ENCODE measurements around the gene CUEDC2.
A peak's percentile ranks its signal among the peaks of the same experiment; 100 is the strongest.

CUEDC2 gene

DNA sequence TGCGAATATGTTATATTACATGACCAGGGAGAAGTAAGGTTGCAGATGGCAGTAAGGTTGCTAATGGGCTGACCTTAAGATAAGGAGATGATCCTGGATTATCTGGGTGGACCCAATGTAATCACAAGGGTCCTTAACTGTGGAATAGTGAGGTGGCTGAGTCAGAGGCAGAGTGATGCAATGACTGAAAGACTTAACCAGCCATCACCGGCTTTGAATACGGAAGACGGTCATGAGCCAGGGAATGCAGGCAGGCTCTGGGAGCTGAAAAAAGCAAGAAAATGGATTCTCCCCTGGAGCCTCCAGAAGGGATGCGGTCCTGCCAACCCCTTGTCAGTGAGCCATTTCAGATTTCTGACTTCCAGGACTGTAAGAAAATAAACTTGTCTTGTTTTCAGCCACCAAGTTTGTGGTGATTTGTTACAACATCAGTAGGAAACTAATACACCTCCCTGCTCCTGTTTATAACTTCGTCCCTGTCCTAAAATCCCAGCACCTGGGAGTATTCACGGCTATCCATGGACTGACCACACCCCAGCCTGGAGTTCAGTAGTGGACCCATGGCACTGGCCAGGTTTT is 23.6 kb upstream of the CUEDC2 start (continued):
- TF ChIP-seq KLF17 (tag by site-specific recombination; IDR thresholded peaks at IDR 0.05) (peak; percentile 73; the same call in 1 of the 2 replicates), MYNN (tag by site-specific recombination; IDR thresholded peaks at IDR 0.05; ENCODE audit: borderline replicate concordance) (no peak), TRIM28 (IDR thresholded peaks at IDR 0.05; ENCODE audit: borderline replicate concordance, low read length) (no peak), ZNF433 (tag by site-specific recombination; IDR thresholded peaks at IDR 0.05; ENCODE audit: low read depth) (no peak), ZNF214 (tag by site-specific recombination; IDR thresholded peaks at IDR 0.05; ENCODE audit: borderline replicate concordance) (no peak), ZNF585B (tag by site-specific recombination; IDR thresholded peaks at IDR 0.05) (no peak), ZNF514 (tag by site-specific recombination; IDR thresholded peaks at IDR 0.05) (no peak), ZNF518A (tag by site-specific recombination; conservative IDR thresholded peaks at IDR 0.05; ENCODE audit: low read depth) (peak; percentile 41; the same call in 1 of the 2 replicates), ZNF707 (tag by site-specific recombination; IDR thresholded peaks at IDR 0.05) (no peak), ZNF664 (tag by site-specific recombination; IDR thresholded peaks at IDR 0.05) (no peak), ZNF529 (tag by site-specific recombination; IDR thresholded peaks at IDR 0.05; ENCODE audit: insufficient replicate concordance) (no peak), ZSCAN16 (tag by site-specific recombination; IDR thresholded peaks at IDR 0.05) (no peak), ZNF146 (tag by site-specific recombination; IDR thresholded peaks at IDR 0.05) (no peak), ZFP3 (tag by site-specific recombination; IDR thresholded peaks at IDR 0.05; ENCODE audit: low read depth) (no peak), HOXD13 (CRISPR knock-in tag; IDR thresholded peaks at IDR 0.05; ENCODE audit: borderline replicate concordance) (no peak), ZNF645 (tag by site-specific recombination; IDR thresholded peaks at IDR 0.05) (no peak), ZSCAN30 (tag by site-specific recombination; IDR thresholded peaks at IDR 0.05) (no peak), ZIC2 (tag by site-specific recombination; IDR thresholded peaks at IDR 0.05) (no peak), BCL6B (tag by site-specific recombination; IDR thresholded peaks at IDR 0.05) (no peak)
- TF ChIP-seq, protein P1, sequence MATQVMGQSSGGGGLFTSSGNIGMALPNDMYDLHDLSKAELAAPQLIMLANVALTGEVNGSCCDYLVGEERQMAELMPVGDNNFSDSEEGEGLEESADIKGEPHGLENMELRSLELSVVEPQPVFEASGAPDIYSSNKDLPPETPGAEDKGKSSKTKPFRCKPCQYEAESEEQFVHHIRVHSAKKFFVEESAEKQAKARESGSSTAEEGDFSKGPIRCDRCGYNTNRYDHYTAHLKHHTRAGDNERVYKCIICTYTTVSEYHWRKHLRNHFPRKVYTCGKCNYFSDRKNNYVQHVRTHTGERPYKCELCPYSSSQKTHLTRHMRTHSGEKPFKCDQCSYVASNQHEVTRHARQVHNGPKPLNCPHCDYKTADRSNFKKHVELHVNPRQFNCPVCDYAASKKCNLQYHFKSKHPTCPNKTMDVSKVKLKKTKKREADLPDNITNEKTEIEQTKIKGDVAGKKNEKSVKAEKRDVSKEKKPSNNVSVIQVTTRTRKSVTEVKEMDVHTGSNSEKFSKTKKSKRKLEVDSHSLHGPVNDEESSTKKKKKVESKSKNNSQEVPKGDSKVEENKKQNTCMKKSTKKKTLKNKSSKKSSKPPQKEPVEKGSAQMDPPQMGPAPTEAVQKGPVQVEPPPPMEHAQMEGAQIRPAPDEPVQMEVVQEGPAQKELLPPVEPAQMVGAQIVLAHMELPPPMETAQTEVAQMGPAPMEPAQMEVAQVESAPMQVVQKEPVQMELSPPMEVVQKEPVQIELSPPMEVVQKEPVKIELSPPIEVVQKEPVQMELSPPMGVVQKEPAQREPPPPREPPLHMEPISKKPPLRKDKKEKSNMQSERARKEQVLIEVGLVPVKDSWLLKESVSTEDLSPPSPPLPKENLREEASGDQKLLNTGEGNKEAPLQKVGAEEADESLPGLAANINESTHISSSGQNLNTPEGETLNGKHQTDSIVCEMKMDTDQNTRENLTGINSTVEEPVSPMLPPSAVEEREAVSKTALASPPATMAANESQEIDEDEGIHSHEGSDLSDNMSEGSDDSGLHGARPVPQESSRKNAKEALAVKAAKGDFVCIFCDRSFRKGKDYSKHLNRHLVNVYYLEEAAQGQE (tag by site-specific recombination; IDR thresholded peaks at IDR 0.05) = 0 out of 2 replicates have a peak, but pooled peaks have one; percentile 31
- TF ChIP-seq, protein P2, sequence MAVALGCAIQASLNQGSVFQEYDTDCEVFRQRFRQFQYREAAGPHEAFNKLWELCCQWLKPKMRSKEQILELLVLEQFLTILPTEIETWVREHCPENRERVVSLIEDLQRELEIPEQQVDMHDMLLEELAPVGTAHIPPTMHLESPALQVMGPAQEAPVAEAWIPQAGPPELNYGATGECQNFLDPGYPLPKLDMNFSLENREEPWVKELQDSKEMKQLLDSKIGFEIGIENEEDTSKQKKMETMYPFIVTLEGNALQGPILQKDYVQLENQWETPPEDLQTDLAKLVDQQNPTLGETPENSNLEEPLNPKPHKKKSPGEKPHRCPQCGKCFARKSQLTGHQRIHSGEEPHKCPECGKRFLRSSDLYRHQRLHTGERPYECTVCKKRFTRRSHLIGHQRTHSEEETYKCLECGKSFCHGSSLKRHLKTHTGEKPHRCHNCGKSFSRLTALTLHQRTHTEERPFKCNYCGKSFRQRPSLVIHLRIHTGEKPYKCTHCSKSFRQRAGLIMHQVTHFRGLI (tag by site-specific recombination; IDR thresholded peaks at IDR 0.05) = no peak
- TF ChIP-seq, protein P3, sequence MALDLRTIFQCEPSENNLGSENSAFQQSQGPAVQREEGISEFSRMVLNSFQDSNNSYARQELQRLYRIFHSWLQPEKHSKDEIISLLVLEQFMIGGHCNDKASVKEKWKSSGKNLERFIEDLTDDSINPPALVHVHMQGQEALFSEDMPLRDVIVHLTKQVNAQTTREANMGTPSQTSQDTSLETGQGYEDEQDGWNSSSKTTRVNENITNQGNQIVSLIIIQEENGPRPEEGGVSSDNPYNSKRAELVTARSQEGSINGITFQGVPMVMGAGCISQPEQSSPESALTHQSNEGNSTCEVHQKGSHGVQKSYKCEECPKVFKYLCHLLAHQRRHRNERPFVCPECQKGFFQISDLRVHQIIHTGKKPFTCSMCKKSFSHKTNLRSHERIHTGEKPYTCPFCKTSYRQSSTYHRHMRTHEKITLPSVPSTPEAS (tag by site-specific recombination; IDR thresholded peaks at IDR 0.05) = no peak
- TF ChIP-seq, protein P4, sequence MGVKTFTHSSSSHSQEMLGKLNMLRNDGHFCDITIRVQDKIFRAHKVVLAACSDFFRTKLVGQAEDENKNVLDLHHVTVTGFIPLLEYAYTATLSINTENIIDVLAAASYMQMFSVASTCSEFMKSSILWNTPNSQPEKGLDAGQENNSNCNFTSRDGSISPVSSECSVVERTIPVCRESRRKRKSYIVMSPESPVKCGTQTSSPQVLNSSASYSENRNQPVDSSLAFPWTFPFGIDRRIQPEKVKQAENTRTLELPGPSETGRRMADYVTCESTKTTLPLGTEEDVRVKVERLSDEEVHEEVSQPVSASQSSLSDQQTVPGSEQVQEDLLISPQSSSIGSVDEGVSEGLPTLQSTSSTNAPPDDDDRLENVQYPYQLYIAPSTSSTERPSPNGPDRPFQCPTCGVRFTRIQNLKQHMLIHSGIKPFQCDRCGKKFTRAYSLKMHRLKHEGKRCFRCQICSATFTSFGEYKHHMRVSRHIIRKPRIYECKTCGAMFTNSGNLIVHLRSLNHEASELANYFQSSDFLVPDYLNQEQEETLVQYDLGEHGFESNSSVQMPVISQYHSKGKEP (tag by site-specific recombination; IDR thresholded peaks at IDR 0.05) = no peak
